GM10847 (cell line): ENCODE data around the gene RFTN1.

ENCODE experiments used
- POLR2A ChIP-seq: IDR thresholded peaks from 2 replicates; pipeline ENCODE4 v1.6.1; 2011; ENCODE audit not compliant: insufficient read length; ENCODE audit errors: extremely low read depth

RFTN1 gene

GRCh38 chr3:16536344-16536663 lies 22.8 kb upstream of the RFTN1 start:
- TF ChIP-seq POLR2A, result no peak

- TF ChIP-seq POLR2A, result no peak
Observed at GRCh38 chr3:16534640-16535262, 21.3 kb upstream of the RFTN1 start.

GRCh38 chr3:16533928-16534574 lies 20.6 kb upstream of the RFTN1 start:
- no peak for TF ChIP-seq POLR2A

GRCh38 chr3:16529264-16529663 lies 15.8 kb upstream of the RFTN1 start:
- no peak for TF ChIP-seq POLR2A

- no peak for TF ChIP-seq POLR2A
Observed at GRCh38 chr3:16528581-16528993, 15.1 kb upstream of the RFTN1 start.

- TF ChIP-seq POLR2A, result no peak
Observed at GRCh38 chr3:16528106-16528505, 14.6 kb upstream of the RFTN1 start.

GRCh38 chr3:16524196-16524595 lies 10.7 kb upstream of the RFTN1 start:
- TF ChIP-seq POLR2A, result no peak

GRCh38 chr3:16523778-16524177 lies 10.3 kb upstream of the RFTN1 start:
- no peak for TF ChIP-seq POLR2A

- TF ChIP-seq POLR2A, result no peak
Observed at GRCh38 chr3:16522834-16523233, 9.3 kb upstream of the RFTN1 start.

- TF ChIP-seq POLR2A, result no peak
Observed at GRCh38 chr3:16520970-16521881, 7.7 kb upstream of the RFTN1 start.

GRCh38 chr3:16520241-16520969 lies 6.9 kb upstream of the RFTN1 start:
- TF ChIP-seq POLR2A, result no peak

GRCh38 chr3:16516695-16517481 lies 3.4 kb upstream of the RFTN1 start:
- TF ChIP-seq POLR2A, result peak; percentile 48

GRCh38 chr3:16515885-16516420 lies 2.5 kb upstream of the RFTN1 start:
- peak; percentile 14 for TF ChIP-seq POLR2A

GRCh38 chr3:16514755-16515353 lies 1.4 kb upstream of the RFTN1 start:
- TF ChIP-seq POLR2A, result peak; percentile 12
